ENCODE results near the gene MYLIP.

- TF ChIP-seq CTCF (conservative IDR thresholded peaks at IDR 0.05 in 1 of 2, IDR thresholded peaks at IDR 0.05 in 1 of 2; ENCODE audit: low read depth in 1 of 2, low read length in 2 of 2) (no peak), EZH2 (IDR thresholded peaks at IDR 0.05; ENCODE audit: low read length, missing control alignments) (no peak)
These were observed 28.6 kb downstream of the MYLIP start for GRCh38 chr6:16157492-16157891.

Measured in fibroblast of lung (primary cell).